ENCODE results near the gene MRPL55. TPM values are rescaled to one million over a fixed set of nuclear protein-coding genes. Genes with fewer than 3 reads are reported as not detected.

Gene MRPL55
- polyA plus RNA-seq, 3 donors: 99.8 to 277 (median 104) TPM

GRCh38 chr1:228095938-228096337 lies 13.2 kb downstream of the MRPL55 start:
- peaks cover 42% of the 10 kb centered on the region for H3K4me1 Mint-ChIP-seq
- H3K4me1 ChIP-seq (ENCODE audit: control insufficient read depth in 1 of 2, insufficient read depth in 2 of 2, low read length in 2 of 2): peaks cover 15 to 42% of the 10 kb centered on the region in 2 donors
- no peak overlapping the region for H3K4me3 Mint-ChIP-seq

GRCh38 chr1:228095161-228095560 lies 13.9 kb downstream of the MRPL55 start:
- no peak overlapping the region for H2AFZ ChIP-seq (ENCODE audit: insufficient read depth, low read depth, low read length, poor library complexity, severe bottlenecking)
- H3K27me3 Mint-ChIP-seq (ENCODE audit: low read depth in 3 of 3): peaks cover 0 to 3% (median 0%) of the 10 kb centered on the region in 3 donors
- no peak overlapping the region for H3K9ac ChIP-seq (ENCODE audit: insufficient read depth, low read length, poor library complexity, severe bottlenecking)
- peaks cover 19 to 42% of the 10 kb centered on the region in 2 donors for H3K4me1 ChIP-seq (ENCODE audit: control insufficient read depth in 1 of 2, insufficient read depth in 2 of 2, low read length in 2 of 2)
- intact Hi-C loops (cut with micrococcal nuclease): no loop called here
- peaks cover 43% of the 10 kb centered on the region for H3K4me1 Mint-ChIP-seq
- H3K9me3 Mint-ChIP-seq: peaks cover 5 to 16% (median 10%) of the 10 kb centered on the region in 7 donors
- WGBS (ENCODE audit: insufficient coverage): 100% methylated on average over 2 of the region's 4 CpGs
- DNase-seq: no peak
- peaks cover 62 to 87% of the 10 kb centered on the region in 2 donors for H3K36me3 Mint-ChIP-seq
- TF ChIP-seq CTCF (IDR thresholded peaks at IDR 0.05): no peak
- peak overlapping the region in 4 of 7 donors; percentile 2 to 26 (median 7) for H3K27ac Mint-ChIP-seq
- peaks cover 40 to 89% of the 10 kb centered on the region in 2 donors for H3K36me3 ChIP-seq (replicated peaks in 1 of 2; ENCODE audit: control insufficient read depth in 1 of 2, insufficient read depth in 2 of 2, low read length in 2 of 2)
- peaks cover 100% of the 10 kb centered on the region for H4K20me1 ChIP-seq (ENCODE audit: insufficient read depth, low read length)
- peaks cover 98% of the 10 kb centered on the region for H3K79me2 ChIP-seq (ENCODE audit: insufficient read depth, low read length)
- H3K4me3 ChIP-seq (replicated peaks in 1 of 3; ENCODE audit: low read depth in 2 of 3, low read length in 3 of 3): no peak overlapping the region
- peak overlapping the region in 1 of 2 donors; percentile 63 for H3K27ac ChIP-seq (ENCODE audit: low read depth in 1 of 2, low read length in 2 of 2)
- no peaks in the 10 kb centered on the region for H3K27me3 ChIP-seq (ENCODE audit: control insufficient read depth in 2 of 2, insufficient read depth in 2 of 2, low read length in 2 of 2)
- H3K4me2 ChIP-seq (replicated peaks; ENCODE audit: extremely low read depth, low read length, poor library complexity, severe bottlenecking): no peak overlapping the region
- peaks cover 9 to 15% of the 10 kb centered on the region in 2 donors for H3K9me3 ChIP-seq (replicated peaks in 1 of 2; ENCODE audit: control insufficient read depth in 1 of 2, insufficient read depth in 1 of 2, low read length in 2 of 2)
- no peak overlapping the region for H3K4me3 Mint-ChIP-seq

More at GRCh38 chr1:228095938-228096337, 13.2 kb downstream of the MRPL55 start:
- H2AFZ ChIP-seq (ENCODE audit: insufficient read depth, low read depth, low read length, poor library complexity, severe bottlenecking): no peak overlapping the region
- H3K36me3 ChIP-seq (replicated peaks in 1 of 2; ENCODE audit: control insufficient read depth in 1 of 2, insufficient read depth in 2 of 2, low read length in 2 of 2): peaks cover 43 to 91% of the 10 kb centered on the region in 2 donors
- Mint-ChIP-seq H3K36me3 (peaks cover 60 to 85% of the 10 kb centered on the region in 2 donors), H3K27ac (peak overlapping the region in 5 of 7 donors; percentile 21 to 86 (median 69)), H3K27me3 (ENCODE audit: low read depth in 3 of 3) (peaks cover 0 to 3% (median 0%) of the 10 kb centered on the region in 3 donors), H3K9me3 (peaks cover 5 to 16% (median 10%) of the 10 kb centered on the region in 7 donors)
- peaks cover 9 to 15% of the 10 kb centered on the region in 2 donors for H3K9me3 ChIP-seq (replicated peaks in 1 of 2; ENCODE audit: control insufficient read depth in 1 of 2, insufficient read depth in 1 of 2, low read length in 2 of 2)
- H3K27ac ChIP-seq (ENCODE audit: low read depth in 1 of 2, low read length in 2 of 2): peak overlapping the region in 1 of 2 donors; percentile 63
- no peak overlapping the region for H3K4me3 ChIP-seq (replicated peaks in 1 of 3; ENCODE audit: low read depth in 2 of 3, low read length in 3 of 3)
- peaks cover 94% of the 10 kb centered on the region for H3K79me2 ChIP-seq (ENCODE audit: insufficient read depth, low read length)
- intact Hi-C loops (cut with micrococcal nuclease): no loop called here
- TF ChIP-seq CTCF (IDR thresholded peaks at IDR 0.05): no peak
- H3K27me3 ChIP-seq (ENCODE audit: control insufficient read depth in 2 of 2, insufficient read depth in 2 of 2, low read length in 2 of 2): no peaks in the 10 kb centered on the region
- peaks cover 100% of the 10 kb centered on the region for H4K20me1 ChIP-seq (ENCODE audit: insufficient read depth, low read length)
- 91% methylated on average over 6 of the region's 8 CpGs for WGBS (ENCODE audit: insufficient coverage)
- DNase-seq: peak in 1 of 3 donors; percentile 44
- H3K4me2 ChIP-seq (replicated peaks; ENCODE audit: extremely low read depth, low read length, poor library complexity, severe bottlenecking): no peak overlapping the region
- H3K9ac ChIP-seq (ENCODE audit: insufficient read depth, low read length, poor library complexity, severe bottlenecking): no peak overlapping the region

All from CD14-positive monocyte (primary cell).